ELF-1 (cell line): Measurements from ENCODE around the gene AADACL2.
"Not testable (repeated sequence)": the region's sequence is repeated elsewhere in the genome, so short reads cannot be mapped to it uniquely, and the experiment has no call there.

Experiments used
- DNase-seq: peaks from one replicate; pipeline ENCODE4 v3.0.0-alpha.2; 2016; ENCODE audit warnings: low read depth, low spot score

The AADACL2 gene

DNA sequence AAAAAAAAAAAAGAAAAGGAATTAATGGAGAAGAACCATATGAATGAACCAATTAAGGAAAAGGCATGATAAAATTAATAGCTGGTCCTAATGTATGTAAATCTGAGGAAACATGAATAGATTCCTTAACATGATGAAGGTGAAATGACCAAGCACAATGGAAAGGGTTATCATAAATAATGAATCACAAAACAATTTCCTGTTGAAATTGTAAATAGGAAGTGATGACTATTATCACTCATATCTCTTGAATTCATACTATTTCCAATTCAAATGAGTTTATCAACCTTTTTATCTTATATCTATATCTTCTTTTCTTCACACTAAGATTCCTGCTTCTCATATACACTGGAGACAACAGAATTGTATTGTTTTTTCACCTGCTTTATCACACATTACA is 32.0 kb downstream of the AADACL2 start:
- no peak for DNase-seq

DNA sequence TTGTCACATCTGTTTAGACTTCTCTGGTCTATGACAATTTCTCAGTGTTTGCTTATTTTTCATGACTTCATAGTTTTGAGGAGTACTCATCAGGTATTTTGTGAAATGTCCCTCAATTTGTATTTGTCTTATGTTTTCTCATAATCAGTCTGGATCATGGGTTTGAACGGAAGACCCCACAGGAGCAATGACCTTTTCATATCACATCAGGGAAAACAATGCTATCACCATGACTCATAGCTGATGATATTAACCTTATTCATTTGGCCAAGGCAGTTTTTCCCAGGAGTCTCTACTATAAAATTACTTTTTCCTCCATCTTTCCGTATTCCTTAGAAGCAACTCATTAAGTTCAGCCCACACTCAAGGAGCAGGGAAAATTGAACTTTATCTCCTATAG is 32.7 kb downstream of the AADACL2 start:
- no peak for DNase-seq

DNA sequence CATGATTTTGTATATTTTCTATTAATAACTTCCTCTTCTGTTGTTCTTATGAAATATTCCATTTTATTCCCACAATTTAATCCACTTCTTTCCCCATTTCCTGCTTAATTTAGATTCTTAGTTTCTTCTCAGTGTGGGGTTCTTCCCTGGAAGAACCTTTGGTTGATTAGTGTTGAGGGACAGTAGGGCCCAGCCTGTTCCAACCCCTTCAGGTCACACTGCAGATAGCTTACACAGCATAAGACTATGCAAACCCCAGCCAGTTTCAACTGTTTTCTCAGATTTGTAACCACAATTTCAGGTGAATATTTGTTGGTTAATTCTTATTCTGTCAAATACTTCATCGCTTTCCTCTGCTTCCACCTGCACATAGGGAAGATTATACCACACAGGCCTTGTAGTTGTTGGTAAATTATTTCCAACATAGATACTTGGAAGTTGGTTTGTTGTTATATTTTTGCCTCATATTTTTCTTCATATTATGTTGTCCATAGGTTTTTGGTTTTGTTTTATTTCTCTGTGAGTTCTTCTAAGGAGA is 34.7 kb downstream of the AADACL2 start:
- DNase-seq = no peak

DNA sequence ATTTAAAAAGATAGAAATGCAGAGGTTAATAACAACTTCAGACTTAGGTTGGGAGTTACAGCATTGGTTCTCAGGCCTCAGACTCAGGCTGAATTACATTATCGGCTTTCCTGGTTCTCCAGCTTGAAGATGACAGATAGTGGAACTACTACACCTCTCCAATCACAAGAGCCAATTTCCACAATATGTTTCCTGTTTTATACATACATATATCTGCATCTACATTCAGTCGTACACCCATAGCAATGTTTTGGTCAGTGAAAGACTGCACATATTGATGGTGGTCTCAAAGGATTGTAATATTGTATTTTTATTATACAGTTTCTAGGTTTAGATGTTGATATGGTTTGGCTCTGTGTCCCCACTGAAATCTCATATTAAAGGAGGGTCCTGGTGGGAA is 35.4 kb downstream of the AADACL2 start:
- DNase-seq = no peak

DNA sequence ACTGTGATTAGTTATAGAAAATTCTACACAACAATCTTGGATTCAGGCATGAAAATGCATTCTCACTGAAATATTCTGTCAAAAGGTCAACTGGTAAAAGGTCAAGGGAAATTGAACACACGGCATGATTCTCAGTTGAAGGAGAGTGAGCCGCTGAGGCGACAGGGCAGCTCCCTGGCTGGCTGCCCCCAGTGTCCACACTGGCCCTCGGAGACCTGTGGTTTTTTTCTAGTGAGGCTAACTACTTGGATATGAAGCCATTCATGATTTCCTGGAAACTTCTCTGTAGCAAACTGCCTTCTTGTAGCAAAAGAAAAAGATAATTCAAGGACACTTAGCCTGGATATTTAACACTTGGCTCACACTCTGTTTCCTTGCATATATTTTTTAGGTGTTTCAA is 37.2 kb downstream of the AADACL2 start:
- DNase-seq = no peak

GRCh38 chr3:151772825-151773480 is 39.2 kb downstream of the AADACL2 start:
- no peak for DNase-seq

- no peak for DNase-seq
Measured at GRCh38 chr3:151774235-151774634, 40.5 kb downstream of the AADACL2 start.

- no peak for DNase-seq
Measured at GRCh38 chr3:151774910-151775309, 41.2 kb downstream of the AADACL2 start.

- DNase-seq = no peak
Measured at GRCh38 chr3:151775314-151776258, 41.9 kb downstream of the AADACL2 start.

GRCh38 chr3:151776259-151776740 is 42.6 kb downstream of the AADACL2 start:
- no peak for DNase-seq

DNA sequence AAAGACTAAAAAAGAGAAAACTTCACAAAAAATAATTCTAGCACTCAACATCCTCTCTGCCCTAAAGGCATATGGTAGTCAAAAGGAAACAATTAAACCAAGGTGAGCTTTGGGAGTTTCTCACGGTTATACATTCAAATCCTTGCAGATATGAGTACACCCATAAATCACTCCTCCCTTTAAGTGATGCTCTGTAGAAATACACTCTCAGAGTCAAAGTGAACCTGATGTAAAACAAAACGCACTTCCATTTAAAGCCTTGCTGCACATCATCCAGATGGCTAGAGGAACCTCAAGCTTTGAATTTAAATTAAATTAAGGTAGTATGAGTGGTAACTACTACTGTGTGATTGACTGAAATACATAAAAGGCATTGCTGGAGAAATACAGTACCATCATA is 44.2 kb downstream of the AADACL2 start:
- DNase-seq = no peak

DNA sequence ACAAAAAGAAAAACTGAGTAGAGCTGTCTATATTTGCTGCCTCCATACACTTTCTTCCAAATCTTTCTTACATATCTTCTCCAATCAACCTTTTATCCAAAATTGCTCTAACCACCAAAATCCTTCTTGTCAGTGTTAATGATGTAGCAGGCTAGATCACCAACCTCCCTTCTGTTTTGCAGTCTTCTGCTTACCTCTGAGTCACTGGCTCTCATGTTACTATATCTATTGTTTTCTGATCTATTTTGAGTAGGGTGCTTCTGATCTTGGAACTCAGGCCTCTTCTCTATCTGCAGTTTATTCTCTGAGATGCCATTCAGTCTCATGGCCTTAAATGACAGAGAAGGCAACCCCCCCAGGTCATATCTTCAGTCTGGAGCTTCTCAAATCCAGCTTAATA is 53.9 kb downstream of the AADACL2 start:
- DNase-seq = no peak

- no peak for DNase-seq
Measured at GRCh38 chr3:151788401-151788800, 54.7 kb downstream of the AADACL2 start.

DNA sequence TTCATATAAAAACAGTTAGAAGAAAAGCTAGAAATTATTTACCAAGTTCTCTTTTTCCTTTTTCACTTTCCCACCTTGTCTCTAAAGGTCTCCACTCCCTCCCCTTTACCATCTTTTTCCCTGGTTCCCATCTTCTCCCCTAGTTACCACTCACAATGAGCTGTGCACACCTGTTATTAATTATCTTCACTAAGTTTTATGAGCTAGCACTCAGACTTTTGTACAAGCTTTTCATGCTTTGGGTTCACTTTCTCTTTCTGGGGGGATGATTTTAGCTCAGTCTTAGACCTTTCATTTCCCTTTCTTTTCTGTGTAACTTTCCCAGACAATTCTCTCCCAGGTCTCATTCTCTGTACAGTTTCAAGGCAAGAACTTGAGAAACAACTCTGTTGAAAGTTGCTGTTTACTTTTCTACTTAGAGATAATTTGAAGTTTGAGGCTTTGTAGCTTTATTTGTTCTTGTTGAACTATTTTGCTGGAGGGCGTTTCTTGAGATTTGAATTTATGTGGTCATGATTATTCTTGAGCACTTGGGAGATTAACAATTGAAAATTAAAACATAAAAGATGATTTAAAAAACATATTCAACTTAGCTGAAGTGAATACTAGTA is 56.2 kb downstream of the AADACL2 start:
- DNase-seq = no peak

- DNase-seq = not testable (repeated sequence)
Measured at GRCh38 chr3:151790763-151791162, 57.0 kb downstream of the AADACL2 start.

DNA sequence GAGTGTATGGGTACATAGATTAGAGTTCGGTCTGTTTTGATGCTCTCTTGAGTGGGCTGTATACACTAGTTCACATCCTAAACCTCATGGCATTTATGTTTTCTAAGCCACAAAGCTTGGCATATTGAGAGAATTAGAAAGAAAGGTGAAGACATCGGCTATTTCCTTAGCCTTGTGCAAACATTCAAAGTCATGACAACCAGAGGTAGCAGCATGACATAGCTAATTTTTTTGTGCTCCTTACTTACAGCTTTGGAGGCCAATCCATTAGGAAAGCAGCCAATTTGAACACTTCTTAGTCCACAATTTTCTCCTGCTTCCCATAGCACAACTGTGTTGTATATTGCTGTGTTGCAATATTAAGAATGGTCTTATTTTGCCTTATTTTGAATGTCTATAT is 58.7 kb downstream of the AADACL2 start:
- DNase-seq = no peak

GRCh38 chr3:151793636-151794035 is 59.9 kb downstream of the AADACL2 start:
- no peak for DNase-seq

DNA sequence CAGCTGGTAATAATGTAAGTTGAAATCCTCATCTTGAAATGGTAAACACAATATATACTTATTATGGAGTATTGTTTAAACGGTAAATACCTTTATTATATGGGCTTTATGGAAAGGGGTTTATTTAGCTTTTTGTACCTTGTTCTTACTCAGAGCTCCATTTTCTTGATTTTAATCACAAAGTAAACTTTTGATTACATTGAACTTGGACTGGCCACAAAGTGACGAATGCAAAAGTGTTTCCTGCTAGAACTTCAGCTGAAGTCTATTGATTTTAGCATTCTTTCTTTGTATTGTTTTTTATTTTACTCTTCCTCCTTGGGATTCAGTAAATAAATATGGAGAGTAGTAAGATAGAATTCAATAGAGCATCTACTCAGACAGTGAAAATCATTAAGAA is 60.4 kb downstream of the AADACL2 start:
- DNase-seq = no peak

GRCh38 chr3:151795276-151795675 is 61.5 kb downstream of the AADACL2 start:
- no peak for DNase-seq

GRCh38 chr3:151796105-151796680 is 62.5 kb downstream of the AADACL2 start:
- no peak for DNase-seq

DNA sequence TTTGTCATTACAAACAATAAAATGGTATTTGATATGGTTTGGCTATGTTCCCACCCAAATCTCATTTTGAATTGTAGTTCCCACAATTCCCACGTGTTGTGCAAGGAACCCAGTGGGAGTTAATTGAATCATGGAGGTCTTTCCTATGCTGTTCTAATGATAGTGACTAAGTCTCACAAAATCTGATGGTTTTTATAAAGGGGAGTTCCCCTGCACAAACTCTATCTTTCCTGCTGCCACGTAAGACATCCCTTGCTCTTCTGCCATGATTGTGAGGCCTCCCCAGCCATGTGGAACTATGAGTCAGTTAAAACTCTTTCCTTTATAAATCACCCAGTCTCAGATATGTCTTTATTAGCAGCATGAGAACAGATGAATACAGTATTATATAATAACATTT is 64.7 kb downstream of the AADACL2 start:
- DNase-seq = no peak

GRCh38 chr3:151800431-151800830 is 66.7 kb downstream of the AADACL2 start:
- DNase-seq = no peak
